ENCODE results near the gene SULF2.

Gene SULF2

GRCh38 chr20:47762699-47763268 lies 22.5 kb downstream of the SULF2 start:
- no peak for DNase-seq (ENCODE audit: low spot score)

GRCh38 chr20:47761482-47762047 lies 23.7 kb downstream of the SULF2 start:
- no peak for DNase-seq (ENCODE audit: low spot score)

- DNase-seq (ENCODE audit: low spot score), result no peak
These were observed 24.4 kb downstream of the SULF2 start for GRCh38 chr20:47760686-47761481.

GRCh38 chr20:47758517-47759450 lies 26.5 kb downstream of the SULF2 start:
- DNase-seq (ENCODE audit: low spot score), result no peak

GRCh38 chr20:47757145-47758035 lies 27.9 kb downstream of the SULF2 start:
- DNase-seq (ENCODE audit: low spot score), result no peak

GRCh38 chr20:47754946-47755652 lies 30.2 kb downstream of the SULF2 start:
- DNase-seq (ENCODE audit: low spot score), result no peak

GRCh38 chr20:47754388-47754715 lies 30.9 kb downstream of the SULF2 start:
- DNase-seq (ENCODE audit: low spot score), result no peak

GRCh38 chr20:47753576-47754387 lies 31.5 kb downstream of the SULF2 start:
- DNase-seq (ENCODE audit: low spot score), result no peak

- no peak for DNase-seq (ENCODE audit: low spot score)
These were observed 33.8 kb downstream of the SULF2 start for GRCh38 chr20:47751449-47751848.

GRCh38 chr20:47749339-47749738 lies 35.9 kb downstream of the SULF2 start:
- DNase-seq (ENCODE audit: low spot score), result no peak

- no peak for DNase-seq (ENCODE audit: low spot score)
These were observed 36.5 kb downstream of the SULF2 start for GRCh38 chr20:47748823-47749222.

GRCh38 chr20:47748069-47748468 lies 37.2 kb downstream of the SULF2 start:
- no peak for DNase-seq (ENCODE audit: low spot score)

- DNase-seq (ENCODE audit: low spot score), result no peak
These were observed 37.6 kb downstream of the SULF2 start for GRCh38 chr20:47747669-47748031.

GRCh38 chr20:47744803-47745202 lies 40.5 kb downstream of the SULF2 start:
- no peak for DNase-seq (ENCODE audit: low spot score)

GRCh38 chr20:47743671-47744070 lies 41.6 kb downstream of the SULF2 start:
- DNase-seq (ENCODE audit: low spot score), result no peak

GRCh38 chr20:47741669-47742608 lies 43.3 kb downstream of the SULF2 start:
- no peak for DNase-seq (ENCODE audit: low spot score)

GRCh38 chr20:47740862-47741184 lies 44.5 kb downstream of the SULF2 start:
- no peak for DNase-seq (ENCODE audit: low spot score)

GRCh38 chr20:47740121-47740861 lies 45.0 kb downstream of the SULF2 start:
- no peak for DNase-seq (ENCODE audit: low spot score)
